Endodermal cell (in vitro differentiated cells): ENCODE measurements around the gene TMEM38A. TPM values are rescaled to one million over a fixed set of nuclear protein-coding genes. Genes with fewer than 3 reads are reported as not detected.
"Not testable (repeated sequence)": the region's sequence is repeated elsewhere in the genome, so short reads cannot be mapped to it uniquely, and the experiment has no call there.

ENCODE experiments used
- DNase-seq: peaks from one replicate; pipeline ENCODE4 v3.0.0-alpha.2; 2017
- H3K27ac ChIP-seq: 2 replicates; pipeline ENCODE4 v1.5.1; 2013; ENCODE audit warnings: mild to moderate bottlenecking, low read depth, low read length, moderate library complexity
- H3K27me3 ChIP-seq: 2 replicates; pipeline ENCODE4 v1.6.1; 2013; ENCODE audit warnings: mild to moderate bottlenecking, low read length, moderate library complexity; ENCODE audit not compliant: insufficient read depth, control insufficient read depth, poor library complexity, severe bottlenecking
- H3K36me3 ChIP-seq: 2 replicates; pipeline ENCODE4 v1.7.0; 2013; ENCODE audit warnings: mild to moderate bottlenecking, low read length, moderate library complexity; ENCODE audit not compliant: control insufficient read depth, insufficient read depth
- H3K4me1 ChIP-seq: one replicate; pipeline ENCODE4 v1.7.0; 2013; ENCODE audit warnings: low read length; ENCODE audit not compliant: control insufficient read depth, insufficient read depth
- H3K4me3 ChIP-seq: 2 replicates; pipeline ENCODE4 v1.5.1; 2013; ENCODE audit warnings: mild to moderate bottlenecking, low read length, moderate library complexity
- H3K9ac ChIP-seq: 2 replicates; pipeline ENCODE4 v1.6.1; 2013; ENCODE audit warnings: mild to moderate bottlenecking, low read length, moderate library complexity; ENCODE audit not compliant: poor library complexity, severe bottlenecking; ENCODE audit errors: extremely low read depth
- H3K9me3 ChIP-seq: 2 replicates; pipeline ENCODE4 v1.6.1; 2013; ENCODE audit warnings: mild to moderate bottlenecking, low read length, moderate library complexity; ENCODE audit not compliant: control insufficient read depth
- H3K27ac Mint-ChIP-seq: 2 replicates; pipeline ENCODE4 v1.8.0; 2020; ENCODE audit warnings: mixed read lengths
- H3K27me3 Mint-ChIP-seq: 2 replicates; pipeline ENCODE4 v1.8.0; 2021; ENCODE audit warnings: mild to moderate bottlenecking, mixed read lengths; ENCODE audit not compliant: insufficient read depth
- H3K36me3 Mint-ChIP-seq: 2 replicates; pipeline ENCODE4 v1.8.0; 2020; ENCODE audit warnings: low read depth, mixed read lengths
- H3K4me1 Mint-ChIP-seq: 2 replicates; pipeline ENCODE4 v1.8.0; 2020; ENCODE audit warnings: mixed read lengths
- H3K4me3 Mint-ChIP-seq: 2 replicates; pipeline ENCODE4 v1.8.0; 2020; ENCODE audit warnings: mild to moderate bottlenecking, moderate library complexity, mixed read lengths
- H3K9me3 Mint-ChIP-seq: 2 replicates; pipeline ENCODE4 v1.8.0; 2020; ENCODE audit warnings: mild to moderate bottlenecking, mixed read lengths
- WGBS, 2 experiments: methylation state at CpG; one replicate each; pipeline versions ENCODE4 v1.1.5 to v1.1.7; 2013; ENCODE audit warnings: missing lambda C conversion rate in 2 of 2, mixed read lengths in 1 of 2; ENCODE audit not compliant: insufficient coverage in 1 of 2, insufficient read length in 1 of 2; 5-methylcytosine and 5-hydroxymethylcytosine counted together
- total RNA-seq, 2 donors: library from RNA; stranded (reverse); fragmentation: NEBNext Ultra II Directional in 1 of 2; extraction: Animal tissue kit (Norgen Biotek cat#: 25700) in 1 of 2; gene quantifications; 2 replicates in 1 of 2; 3 replicates in 1 of 2; pipeline ENCODE4 v1.2.1, GENCODE V29; 2021
- TF ChIP-seq, protein P1 (sequence below): fragments of 200-600 bp; sonication (generic); conservative IDR thresholded peaks from 2 replicates; pipeline ENCODE4 v1.5.0; 2021; ENCODE audit warnings: antibody characterized with exemption, mild to moderate bottlenecking

TMEM38A gene
- total RNA-seq, 2 donors from 2014 or later: 5.1 to 6.8 TPM

DNA sequence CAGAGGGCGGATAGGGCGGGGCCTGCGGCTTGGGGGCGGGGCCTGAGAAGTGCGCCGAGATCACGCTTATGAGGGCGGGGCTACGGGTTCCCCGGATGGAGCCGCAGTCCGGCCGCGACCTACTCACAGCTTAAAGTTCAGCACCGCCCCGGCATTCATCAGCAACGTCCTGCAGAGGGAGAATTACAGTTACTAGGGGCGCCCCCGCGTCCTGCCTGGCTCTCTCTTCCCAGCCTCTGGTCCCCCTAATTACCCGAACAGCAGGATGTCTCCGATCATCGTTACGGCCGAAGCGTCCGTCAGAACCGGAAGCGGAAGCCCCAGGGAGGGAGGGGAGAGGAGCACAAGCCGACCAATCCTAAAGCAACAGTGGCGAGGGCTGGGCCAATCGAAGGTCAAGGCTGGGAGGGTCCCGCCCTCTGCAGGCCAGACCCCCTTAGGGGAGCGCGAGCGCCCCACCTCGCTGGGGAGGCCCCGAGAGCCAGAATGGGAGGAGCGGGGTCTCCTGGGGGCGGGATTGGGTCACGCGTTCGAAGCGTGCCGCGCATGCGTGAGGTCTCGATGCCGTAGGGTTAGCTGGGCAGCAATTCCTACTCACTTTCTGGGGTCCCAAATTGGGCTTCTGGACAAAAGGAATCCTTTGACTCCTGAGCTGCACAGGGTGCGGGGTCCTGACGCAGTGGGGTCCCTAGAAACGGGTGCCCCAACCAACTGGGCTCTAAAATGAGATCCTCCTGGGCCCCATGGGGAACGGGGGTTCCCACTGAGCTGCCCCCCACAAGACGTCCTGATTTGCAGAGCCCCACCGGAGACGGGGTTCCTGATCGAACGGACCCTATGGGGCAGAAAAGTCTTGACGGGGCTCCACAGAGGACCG, 869 bp upstream of the TMEM38A start, which contains the start of gene SMIM7:
Gene SMIM7, minus strand, starts transcription at position 313 of the 877 bp plus-strand sequence. Its CDS starts 34 bp downstream, at position 279.
- peak within 1 kb of the TSS; percentile 100 for H3K27ac Mint-ChIP-seq
- Histone ChIP-seq H3K9me3 (no peaks in the 10 kb centered on the region), H3K4me1 (no peaks in the 10 kb centered on the region), H3K27me3 (no peaks in the 10 kb centered on the region), H3K9ac (peak within 1 kb of the TSS; percentile 72), H3K36me3 (peaks cover 36% of the 10 kb centered on the region), H3K27ac (peak within 1 kb of the TSS; percentile 88), H3K4me3 (peak within 1 kb of the TSS; percentile 97)
- H3K9me3 Mint-ChIP-seq: no peaks in the 10 kb centered on the region
- TF ChIP-seq, protein P1, sequence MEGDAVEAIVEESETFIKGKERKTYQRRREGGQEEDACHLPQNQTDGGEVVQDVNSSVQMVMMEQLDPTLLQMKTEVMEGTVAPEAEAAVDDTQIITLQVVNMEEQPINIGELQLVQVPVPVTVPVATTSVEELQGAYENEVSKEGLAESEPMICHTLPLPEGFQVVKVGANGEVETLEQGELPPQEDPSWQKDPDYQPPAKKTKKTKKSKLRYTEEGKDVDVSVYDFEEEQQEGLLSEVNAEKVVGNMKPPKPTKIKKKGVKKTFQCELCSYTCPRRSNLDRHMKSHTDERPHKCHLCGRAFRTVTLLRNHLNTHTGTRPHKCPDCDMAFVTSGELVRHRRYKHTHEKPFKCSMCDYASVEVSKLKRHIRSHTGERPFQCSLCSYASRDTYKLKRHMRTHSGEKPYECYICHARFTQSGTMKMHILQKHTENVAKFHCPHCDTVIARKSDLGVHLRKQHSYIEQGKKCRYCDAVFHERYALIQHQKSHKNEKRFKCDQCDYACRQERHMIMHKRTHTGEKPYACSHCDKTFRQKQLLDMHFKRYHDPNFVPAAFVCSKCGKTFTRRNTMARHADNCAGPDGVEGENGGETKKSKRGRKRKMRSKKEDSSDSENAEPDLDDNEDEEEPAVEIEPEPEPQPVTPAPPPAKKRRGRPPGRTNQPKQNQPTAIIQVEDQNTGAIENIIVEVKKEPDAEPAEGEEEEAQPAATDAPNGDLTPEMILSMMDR: no peak
- peaks cover 8% of the 10 kb centered on the region for H3K27me3 Mint-ChIP-seq
- peak within 1 kb of the TSS; percentile 96 for H3K4me3 Mint-ChIP-seq
- DNase-seq: peak; percentile 99
- peaks cover 31% of the 10 kb centered on the region for H3K36me3 Mint-ChIP-seq
- 1 to 3% methylated on average over 28 to 60 of the region's 60 CpGs for WGBS, 2 experiments
- peaks cover 2% of the 10 kb centered on the region for H3K4me1 Mint-ChIP-seq

GRCh38 chr19:16661480-16662034, 618 bp downstream of the TMEM38A start:
- H3K4me3 ChIP-seq: peak overlapping the region; percentile 76
- peak; percentile 69 for DNase-seq
- no peaks in the 10 kb centered on the region for H3K4me1 ChIP-seq
- peak overlapping the region; percentile 26 for H3K27ac Mint-ChIP-seq
- H3K4me3 Mint-ChIP-seq: peak overlapping the region; percentile 96
- 8 to 18% methylated on average over 8 to 31 of the region's 31 CpGs for WGBS, 2 experiments
- peaks cover 2% of the 10 kb centered on the region for H3K4me1 Mint-ChIP-seq
- TF ChIP-seq, protein P1: no peak
- no peaks in the 10 kb centered on the region for H3K9me3 ChIP-seq
- H3K9me3 Mint-ChIP-seq: no peaks in the 10 kb centered on the region
- no peak overlapping the region for H3K27ac ChIP-seq
- peaks cover 19% of the 10 kb centered on the region for H3K36me3 Mint-ChIP-seq
- H3K27me3 ChIP-seq: no peaks in the 10 kb centered on the region
- H3K36me3 ChIP-seq: peaks cover 23% of the 10 kb centered on the region
- H3K9ac ChIP-seq: peak overlapping the region; percentile 15
- peaks cover 8% of the 10 kb centered on the region for H3K27me3 Mint-ChIP-seq

DNA sequence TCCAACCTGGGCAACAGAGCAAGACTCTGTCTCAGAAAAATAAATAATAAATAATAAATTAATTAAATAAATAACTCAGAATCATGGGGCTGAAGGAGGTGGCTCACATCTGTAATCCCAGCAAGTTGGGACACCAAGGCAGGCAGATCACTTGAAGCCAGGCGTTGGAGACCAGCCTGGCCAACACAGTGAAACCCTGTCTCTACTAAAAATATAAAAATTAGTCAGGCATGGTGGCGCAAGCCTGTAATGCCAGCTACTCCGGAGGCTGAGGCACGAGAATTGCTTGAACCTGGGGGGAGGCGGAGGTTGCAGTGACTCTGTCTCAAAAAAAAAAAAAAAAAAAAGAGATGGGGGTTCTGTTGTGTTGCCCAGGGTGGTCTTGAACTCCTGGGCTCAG, 7.2 kb downstream of the TMEM38A start:
- H3K27me3 Mint-ChIP-seq: no peaks in the 10 kb centered on the region

GRCh38 chr19:16668702-16669101, 7.8 kb downstream of the TMEM38A start:
- 90% methylated on average over 4 of the region's 4 CpGs; no CpG with 5 or more reads in 1 of the 2 experiments for WGBS, 2 experiments
- not testable (repeated sequence) for DNase-seq, H3K4me3 ChIP-seq, H3K36me3 ChIP-seq, H3K4me1 Mint-ChIP-seq, H3K27ac Mint-ChIP-seq, H3K9ac ChIP-seq, H3K27me3 Mint-ChIP-seq, H3K27ac ChIP-seq, H3K4me1 ChIP-seq, H3K4me3 Mint-ChIP-seq, H3K9me3 ChIP-seq, H3K27me3 ChIP-seq, H3K36me3 Mint-ChIP-seq, H3K9me3 Mint-ChIP-seq

More for the DNA sequence above, 7.2 kb downstream of the TMEM38A start:
- Histone ChIP-seq H3K36me3 (no peaks in the 10 kb centered on the region), H3K9ac (no peak overlapping the region), H3K4me3 (no peak overlapping the region), H3K27ac (no peak overlapping the region), H3K9me3 (no peaks in the 10 kb centered on the region), H3K27me3 (no peaks in the 10 kb centered on the region), H3K4me1 (no peaks in the 10 kb centered on the region)
- Mint-ChIP-seq H3K4me3 (no peak overlapping the region), H3K27ac (no peak overlapping the region), H3K4me1 (peaks cover 2% of the 10 kb centered on the region), H3K36me3 (no peaks in the 10 kb centered on the region), H3K9me3 (no peaks in the 10 kb centered on the region)
- 80 to 93% methylated on average over 2 to 5 of the region's 5 CpGs for WGBS, 2 experiments
- no peak for DNase-seq
- TF ChIP-seq, protein P1: no peak
